Skeletal muscle cell (primary cell): ENCODE results near the gene ZNF232.
"Not testable (repeated sequence)": the region's sequence is repeated elsewhere in the genome, so short reads cannot be mapped to it uniquely, and the experiment has no call there.

Experiments used
- DNase-seq: peaks from one replicate; pipeline ENCODE4 v3.0.0-alpha.2; 2010; ENCODE audit warnings: low read depth
- H3K4me3 ChIP-seq: 2 replicates; pipeline ENCODE4 v1.5.1; 2011; ENCODE audit warnings: low read depth, mild to moderate bottlenecking, control low read depth, low read length, moderate library complexity

Gene ZNF232

DNA sequence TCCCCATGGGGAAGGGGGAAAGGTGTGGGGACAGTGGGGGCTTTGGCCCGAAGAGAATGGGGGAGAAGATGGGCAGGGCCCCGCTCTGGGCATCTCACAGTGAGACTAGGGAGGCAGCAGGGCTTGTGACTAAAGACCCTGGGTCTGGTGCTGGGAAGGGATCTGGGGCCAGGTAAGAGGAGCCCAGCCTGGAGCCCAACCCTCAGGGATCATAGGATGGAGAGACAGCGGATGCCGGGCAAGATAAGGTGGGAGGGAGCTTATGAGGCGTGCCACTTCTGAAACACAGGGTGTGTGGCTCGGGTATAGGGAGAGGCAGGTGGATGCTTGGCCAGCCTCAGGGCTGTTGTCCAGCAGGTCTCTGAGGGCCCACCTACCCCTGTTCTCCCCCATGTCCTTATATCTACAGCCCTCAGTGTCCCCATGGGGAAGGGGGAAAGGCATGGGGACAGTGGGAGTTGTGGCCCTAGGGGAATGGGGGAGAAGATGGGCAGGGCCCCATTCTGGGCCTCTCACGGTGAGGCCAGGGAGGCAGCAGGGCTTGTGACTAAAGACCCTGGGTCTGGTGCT, 19.6 kb upstream of the ZNF232 start:
- no peak overlapping the region for H3K4me3 ChIP-seq
- no peak for DNase-seq

DNA sequence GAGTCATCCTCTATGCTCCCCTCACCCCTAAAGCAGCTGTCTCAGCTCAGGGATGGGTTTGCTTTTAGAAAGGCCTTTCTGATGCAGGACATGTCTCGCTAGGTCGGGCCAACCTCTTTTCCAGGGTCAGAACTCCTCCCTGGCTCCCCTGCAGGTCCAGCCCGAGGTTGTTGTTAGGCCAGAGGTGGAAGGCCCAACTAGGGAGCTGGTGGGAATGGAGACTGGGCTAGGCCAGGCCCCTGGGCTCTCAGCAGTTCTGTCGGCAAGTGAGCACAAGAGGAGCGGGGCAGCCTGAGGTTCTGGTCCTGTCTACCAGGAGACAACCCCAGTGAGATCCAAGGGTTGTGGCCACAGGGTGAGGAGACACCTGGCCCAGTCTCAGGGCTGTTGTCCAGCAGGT, 19.0 kb upstream of the ZNF232 start:
- DNase-seq, result not testable (repeated sequence)

DNA sequence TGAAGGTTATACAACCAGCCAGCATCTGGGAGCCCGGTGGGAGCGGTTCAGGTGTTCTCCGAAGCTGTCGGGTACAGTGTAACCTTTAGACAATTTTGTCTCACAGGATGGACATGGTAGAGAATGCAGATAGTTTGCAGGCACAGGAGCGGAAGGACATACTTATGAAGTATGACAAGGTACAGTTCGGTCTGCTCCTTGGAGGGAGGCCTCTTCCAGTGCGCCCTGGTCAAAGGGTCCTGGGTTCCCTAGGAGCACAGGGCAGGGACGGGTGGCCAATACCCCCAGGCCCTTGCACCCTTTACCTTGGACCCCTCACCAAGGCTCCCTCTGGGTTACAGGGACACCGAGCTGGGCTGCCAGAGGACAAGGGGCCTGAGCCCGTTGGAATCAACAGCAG, 18.6 kb upstream of the ZNF232 start:
- H3K4me3 ChIP-seq, DNase-seq: not testable (repeated sequence)

More for the DNA sequence above, 19.0 kb upstream of the ZNF232 start:
- not testable (repeated sequence) for H3K4me3 ChIP-seq

DNA sequence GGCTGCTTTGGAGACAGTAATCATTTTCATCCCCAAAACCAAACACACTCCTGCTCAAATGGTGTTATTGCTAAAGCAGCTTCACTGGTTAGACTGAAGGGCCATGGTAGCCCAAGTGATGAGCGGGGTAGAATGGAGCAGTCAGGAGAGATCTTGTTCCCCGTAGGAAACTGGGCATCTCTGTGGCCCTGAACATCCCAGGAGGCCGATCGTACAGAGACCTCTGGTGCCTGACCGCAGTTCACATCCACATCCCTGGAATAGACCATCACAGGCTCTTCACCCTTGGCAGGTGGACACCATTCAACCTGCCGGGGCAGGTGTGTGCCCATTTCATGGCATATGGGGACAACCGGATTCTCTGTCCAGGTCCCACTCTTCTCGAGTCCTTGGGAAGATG, 18.1 kb upstream of the ZNF232 start:
- H3K4me3 ChIP-seq, DNase-seq: not testable (repeated sequence)

DNA sequence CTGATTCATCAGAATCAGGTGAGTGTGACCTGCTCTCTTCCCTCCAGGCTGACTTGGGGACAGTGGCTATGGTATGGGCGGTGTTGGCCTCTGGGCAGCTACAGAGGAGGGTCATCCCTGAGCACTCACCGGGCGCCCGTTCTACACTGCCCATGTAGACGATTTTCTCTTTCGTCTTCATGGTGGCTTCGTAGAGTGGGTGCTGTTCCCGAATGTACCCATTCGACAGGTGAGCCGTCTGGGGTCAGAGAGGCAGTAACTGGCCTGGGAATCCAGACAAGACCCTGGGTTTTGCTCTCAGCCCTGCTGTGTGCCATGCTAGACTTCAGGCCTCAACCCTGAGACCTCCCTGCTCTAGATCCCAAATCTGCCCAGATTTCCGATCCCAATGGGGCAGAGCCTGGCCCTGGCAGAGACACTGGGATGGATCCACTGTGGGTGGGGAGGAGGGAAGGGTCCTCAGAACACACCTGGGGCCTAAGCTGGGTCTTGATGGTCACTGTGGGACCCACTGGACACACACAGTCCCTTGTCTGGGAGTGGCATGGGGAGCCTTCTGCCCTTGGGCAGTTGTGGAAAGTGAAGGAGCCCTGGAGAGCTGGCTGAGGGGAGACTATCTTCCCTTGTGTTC, 17.3 kb upstream of the ZNF232 start:
- DNase-seq, result no peak

DNA sequence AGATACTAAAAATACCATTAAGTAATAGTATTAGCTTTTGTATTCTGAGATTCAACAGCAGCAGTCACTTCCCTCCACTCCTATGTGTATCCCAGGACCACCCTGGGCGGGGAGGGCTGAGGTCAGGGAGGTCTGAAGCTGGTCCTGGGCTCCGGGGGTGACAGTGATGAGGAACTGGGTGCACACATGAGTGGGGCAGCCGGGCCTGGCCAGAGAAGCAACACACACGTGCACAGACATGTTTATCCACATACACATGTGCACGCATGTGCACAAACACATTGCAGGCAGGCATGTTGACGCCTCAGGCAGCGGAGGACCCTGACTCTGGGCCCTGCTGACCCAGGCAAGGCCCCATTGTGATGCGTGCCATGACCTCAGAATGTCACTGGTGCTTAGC, 16.7 kb upstream of the ZNF232 start:
- not testable (repeated sequence) for DNase-seq, H3K4me3 ChIP-seq

More for the DNA sequence above, 17.3 kb upstream of the ZNF232 start:
- H3K4me3 ChIP-seq, result no peak overlapping the region

DNA sequence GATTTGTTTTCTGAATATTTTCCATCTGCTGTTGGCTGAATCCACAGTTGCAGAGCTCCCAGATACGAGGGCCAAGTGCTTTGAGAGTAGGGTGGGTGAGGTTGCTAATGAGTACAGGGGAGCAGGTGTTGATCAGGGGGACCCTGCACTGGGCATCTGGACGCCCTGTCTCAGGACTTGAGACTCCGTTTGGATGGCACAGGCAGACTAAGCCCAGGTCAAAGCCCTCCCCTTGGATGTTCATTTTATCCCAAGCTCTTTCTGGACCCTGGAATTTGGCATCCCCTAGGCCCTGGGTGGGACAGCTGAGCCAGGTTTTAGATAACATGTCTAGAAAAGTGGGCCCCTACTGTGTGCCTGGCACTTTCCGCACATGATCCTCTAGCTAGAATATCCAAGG, 16.2 kb upstream of the ZNF232 start:
- no peak for DNase-seq
- H3K4me3 ChIP-seq, result no peak overlapping the region

DNA sequence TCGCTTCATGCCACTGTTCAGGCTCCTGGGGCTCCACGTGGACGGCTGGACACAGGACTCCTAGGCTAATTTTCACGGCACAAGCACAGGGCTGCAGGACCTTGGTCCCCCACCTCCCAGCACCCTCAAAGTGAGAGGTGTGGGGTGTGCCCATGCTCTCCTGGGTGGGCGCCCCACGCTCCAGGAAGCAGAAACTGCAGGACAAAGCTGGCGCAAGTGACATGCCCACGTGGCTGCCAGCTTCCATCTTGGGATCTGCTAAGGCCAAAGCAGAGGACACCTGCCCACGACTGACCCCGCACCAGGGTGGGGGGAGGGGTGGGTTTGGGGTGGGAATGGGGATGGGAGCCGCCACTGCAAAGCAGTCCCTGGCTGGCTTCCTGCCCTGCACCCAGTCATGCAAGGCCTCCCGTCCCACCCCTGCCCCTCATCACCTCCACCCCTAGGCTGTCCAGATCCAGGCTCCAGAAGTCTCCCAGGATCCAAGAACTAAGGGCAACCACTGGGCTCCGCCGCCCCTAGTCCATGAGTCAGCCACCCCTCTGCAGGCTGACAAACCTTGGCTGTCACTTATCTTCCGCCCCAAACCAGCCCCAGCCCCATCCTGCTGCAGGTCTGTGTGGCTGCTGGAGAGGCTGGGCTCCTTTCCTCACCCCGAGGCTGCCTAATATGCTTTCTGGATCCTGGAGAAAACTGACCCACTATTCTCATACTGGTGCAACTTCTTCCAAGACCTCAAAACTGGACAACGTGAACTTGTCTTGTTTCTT, 15.2 kb upstream of the ZNF232 start:
- H3K4me3 ChIP-seq, result no peak overlapping the region
- DNase-seq, result no peak

DNA sequence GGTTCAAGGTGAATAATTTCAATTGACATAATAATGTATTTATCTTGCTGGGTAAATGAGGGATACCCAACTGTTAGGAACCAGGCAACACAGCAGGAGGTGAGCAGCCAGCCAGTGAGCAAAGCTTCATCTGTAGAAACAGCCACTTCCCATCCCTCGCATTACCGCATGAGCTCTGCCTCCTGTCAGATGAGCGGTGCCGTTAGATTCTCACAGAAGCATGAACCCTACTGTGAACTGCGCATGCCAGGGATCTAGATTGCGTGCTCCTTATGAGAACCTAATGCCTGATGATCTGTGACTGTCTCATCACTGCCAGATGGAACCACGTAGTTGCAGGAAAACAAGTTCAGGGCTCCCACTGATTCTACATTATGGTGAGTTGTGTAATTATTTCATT, 13.2 kb upstream of the ZNF232 start:
- not testable (repeated sequence) for DNase-seq, H3K4me3 ChIP-seq

DNA sequence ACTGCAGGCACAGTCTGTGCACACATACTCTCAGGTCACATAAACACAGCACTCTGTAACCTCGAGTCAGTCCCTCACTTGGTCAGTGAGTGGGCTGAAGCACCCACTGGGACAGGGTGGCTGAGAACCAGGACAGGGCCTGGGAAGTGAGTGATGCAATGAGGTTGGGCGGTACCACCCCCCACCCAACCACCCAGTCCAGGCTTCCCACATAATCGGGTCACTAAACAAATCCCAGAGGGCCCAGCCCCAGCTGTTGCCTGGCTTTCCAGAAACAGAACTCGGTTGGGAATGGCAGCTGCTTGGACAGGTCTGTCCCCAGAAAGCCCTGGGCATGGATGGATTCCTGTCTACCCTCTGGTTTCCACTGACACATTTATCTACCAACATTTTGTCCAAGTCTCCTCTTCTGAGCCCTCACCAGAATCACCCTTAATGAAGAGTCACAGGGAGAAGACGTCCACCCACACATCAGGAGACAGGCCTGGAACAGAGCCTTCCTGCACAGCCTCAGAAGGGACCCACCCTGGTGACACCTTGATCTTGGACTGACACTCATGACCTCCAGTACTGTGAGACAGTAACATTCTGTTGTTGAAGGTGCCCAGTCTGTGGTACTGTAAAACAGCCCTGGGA, 12.6 kb upstream of the ZNF232 start:
- not testable (repeated sequence) for H3K4me3 ChIP-seq, DNase-seq

DNA sequence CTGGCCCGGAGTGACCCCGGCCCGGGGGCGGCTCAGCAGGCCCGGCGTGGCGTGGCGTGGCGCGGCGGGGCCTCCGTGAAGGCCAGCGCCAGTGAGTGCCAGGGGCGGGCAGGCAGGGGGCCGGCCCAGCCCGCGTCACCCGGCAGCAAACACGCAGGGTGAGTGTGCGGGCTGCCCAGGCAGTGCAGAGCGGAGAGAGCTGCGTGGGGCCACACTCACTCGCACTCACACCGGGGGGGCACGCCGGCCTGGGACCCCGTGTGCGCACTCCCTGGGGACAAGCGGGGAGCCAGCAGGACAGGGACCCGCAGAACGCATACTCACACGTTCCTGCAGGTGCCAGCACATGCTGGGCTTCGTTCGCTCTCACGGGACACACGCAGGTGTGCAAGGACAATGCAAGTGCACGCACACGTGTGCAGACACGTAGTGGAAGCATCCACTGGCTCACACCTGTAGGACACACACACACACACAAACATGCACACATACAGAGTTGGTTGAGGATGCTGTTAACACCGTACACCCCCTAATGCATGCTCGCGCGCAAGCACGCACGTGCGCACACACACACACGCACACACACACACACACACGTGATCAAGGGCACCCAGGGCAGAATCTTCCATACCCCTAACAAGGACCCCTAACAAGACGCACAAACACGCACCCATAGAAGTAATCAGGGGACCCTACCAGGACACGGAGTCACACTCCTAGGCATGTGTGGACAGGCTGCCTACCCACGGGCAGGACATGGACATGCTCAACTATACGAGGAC, 11.9 kb upstream of the ZNF232 start:
- no peak for DNase-seq
- no peak overlapping the region for H3K4me3 ChIP-seq

DNA sequence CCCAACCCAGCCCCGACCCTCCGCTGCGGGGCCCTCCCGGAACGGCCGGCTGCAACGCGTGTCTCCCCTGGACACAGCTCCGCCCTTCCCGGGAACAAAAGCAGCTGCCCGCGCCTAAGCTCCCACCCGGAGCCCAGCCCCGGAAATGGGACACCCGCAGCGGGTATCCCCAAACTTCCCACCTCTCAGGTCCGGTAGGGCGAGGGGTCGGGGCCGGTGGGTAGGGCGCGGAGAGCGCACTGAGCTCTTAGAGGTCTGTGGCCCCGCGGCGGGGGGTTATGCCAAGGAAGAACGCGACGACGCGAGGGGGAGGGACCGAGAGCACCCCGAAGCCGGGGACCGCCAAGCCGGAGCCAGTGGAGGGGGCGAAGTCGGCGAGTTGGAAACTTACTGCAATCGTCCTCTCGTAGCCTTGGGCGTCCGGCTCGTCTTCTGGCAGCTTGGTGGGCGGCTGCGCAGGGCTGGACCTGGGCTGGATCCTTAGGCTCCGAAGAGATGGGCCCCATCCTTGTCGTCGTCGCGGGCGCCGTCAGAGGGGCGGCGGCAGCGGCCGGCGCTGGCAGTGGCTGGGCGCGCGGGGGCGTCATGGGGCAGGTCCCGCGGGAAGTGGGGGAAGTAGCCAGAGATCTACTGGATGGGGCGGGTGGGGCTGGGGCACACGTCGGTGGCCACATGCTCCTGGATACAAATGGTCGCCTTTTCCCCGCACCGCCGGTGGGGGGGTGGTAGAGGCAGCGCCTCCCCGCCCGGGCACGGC, 11.1 kb upstream of the ZNF232 start:
- DNase-seq, result no peak
- H3K4me3 ChIP-seq, result peak overlapping the region; percentile 45

DNA sequence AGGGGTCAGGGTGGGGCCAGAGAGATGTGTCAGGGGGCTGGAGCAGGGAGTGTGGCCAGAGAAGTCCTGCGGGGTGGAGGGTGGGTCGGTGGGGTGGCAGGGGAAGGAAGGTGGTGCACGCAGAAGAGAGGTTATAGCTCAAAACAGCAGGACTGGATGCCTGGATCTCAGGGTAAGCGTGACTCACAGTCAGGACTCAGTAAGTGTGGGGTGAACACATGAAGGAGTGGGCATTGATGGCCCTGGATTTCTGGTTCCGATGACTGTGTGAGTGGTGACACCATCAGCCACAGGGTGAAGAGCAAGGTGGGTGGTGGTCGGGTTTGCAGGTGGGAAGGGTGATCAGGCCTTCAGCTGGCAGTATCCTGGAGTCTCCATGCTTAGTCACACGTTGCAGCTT, 10.4 kb upstream of the ZNF232 start:
- not testable (repeated sequence) for DNase-seq
- peak overlapping the region; percentile 45 for H3K4me3 ChIP-seq

DNA sequence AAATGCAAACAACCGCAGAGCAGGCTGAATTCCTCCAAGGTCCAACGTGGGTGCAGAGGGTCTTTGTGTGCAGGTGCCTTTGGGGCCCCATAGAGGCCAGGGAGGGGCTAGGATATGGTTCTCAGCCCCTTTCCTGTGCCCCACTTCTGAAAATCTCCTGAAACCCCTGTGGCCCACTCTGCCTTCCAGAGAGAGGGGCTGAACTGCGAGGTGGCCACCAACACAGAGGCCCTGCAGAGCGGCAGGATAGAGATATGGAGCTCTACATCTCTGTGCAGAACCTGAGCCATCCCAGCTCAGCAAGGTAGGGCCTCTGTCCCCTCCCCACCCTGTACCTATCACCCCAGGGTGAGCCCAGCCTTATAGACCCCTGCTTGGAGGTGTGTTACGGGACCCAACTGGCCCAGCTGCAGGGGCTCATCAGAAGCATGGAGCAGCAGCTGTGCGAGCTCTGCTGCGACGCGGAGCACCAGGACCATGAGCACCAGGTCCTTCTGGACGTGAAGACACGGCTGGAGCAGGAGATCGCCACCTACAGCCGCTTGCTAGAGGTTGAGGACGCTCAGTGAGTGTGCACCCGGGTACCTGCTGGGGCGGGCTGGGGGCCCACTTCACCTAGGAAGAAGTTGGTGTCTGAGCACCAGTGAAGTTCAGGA, 9.6 kb upstream of the ZNF232 start:
- no peak overlapping the region for H3K4me3 ChIP-seq
- no peak for DNase-seq

DNA sequence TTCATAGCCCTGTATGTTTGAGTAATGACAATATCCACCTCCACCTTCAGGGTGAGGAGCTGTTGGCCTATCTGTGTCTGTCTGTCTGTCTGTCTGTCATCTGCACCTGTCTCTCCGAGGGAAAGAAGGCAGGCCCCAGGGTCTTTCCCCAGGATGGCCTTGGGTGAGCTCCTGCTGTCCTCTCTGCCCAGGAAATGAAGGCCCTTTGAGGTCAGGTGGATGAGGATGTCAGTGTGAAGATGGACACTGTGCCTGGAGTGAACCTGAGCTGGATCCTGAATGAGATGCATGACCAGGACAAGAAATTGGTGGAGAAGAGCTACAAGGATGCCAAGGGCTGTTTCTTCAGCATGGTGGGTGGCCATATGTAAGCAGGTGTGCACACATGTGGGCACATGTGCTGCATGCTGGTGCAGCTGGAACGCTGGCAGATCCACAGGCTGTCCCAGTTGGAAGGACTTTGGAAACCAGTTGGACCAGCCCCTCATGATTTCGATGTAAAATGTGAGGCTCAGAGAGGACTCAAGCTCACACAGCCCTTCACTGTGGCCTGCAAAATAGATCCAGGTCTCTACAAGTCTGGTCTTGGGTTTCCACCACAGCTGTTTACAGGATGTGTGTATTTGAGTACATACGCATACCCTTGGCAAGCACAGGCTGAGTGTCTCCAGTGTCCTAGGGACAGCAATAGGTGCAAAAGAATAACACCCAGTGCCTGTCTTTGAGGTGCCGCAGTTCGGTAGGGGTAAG, 8.9 kb upstream of the ZNF232 start:
- DNase-seq, H3K4me3 ChIP-seq: not testable (repeated sequence)

DNA sequence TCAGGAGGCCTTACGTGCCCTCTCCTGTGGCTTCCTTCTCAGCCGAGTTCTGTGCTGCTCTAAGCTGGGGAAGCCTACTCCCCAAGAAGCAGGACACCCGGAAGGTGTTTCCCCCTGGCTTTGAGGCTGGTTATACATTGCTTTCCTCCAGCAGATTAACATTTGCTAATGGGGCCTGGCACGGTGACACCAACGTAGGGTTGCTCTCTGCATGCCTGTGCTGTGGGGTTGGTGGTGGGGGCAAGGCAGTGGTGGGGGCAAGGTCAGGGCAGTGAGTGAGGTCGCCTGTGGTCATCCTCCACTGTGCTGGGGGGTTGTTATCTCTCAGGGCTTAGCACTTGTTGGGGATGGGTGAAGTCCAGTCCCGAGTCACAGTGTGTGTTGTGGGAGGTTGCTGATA, 8.4 kb upstream of the ZNF232 start:
- H3K4me3 ChIP-seq, result no peak overlapping the region
- no peak for DNase-seq

DNA sequence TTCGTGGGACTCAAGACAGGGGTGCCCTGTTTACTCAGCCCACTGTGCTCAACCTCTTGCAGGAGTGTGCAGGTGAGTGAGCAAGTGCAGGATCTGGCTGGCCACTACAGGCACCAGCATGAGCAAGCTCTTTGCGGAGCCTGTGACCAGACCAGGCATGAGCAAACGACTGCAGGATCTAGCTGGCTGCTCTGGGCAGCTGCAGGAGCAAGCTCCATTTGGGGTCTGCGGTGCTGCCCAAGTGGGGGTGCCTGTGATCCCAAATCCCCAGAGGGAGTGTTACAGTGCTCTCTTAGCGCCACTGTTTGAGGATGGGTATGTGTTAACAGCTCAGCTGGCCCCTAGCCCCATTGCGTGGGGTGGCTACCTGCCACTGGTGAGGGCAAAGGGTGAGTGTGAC, 6.5 kb upstream of the ZNF232 start:
- no peak for DNase-seq
- H3K4me3 ChIP-seq, result no peak overlapping the region
